Neural cell (in vitro differentiated cells): ENCODE data around the gene PRG3. TPM values are rescaled to one million over a fixed set of nuclear protein-coding genes. Genes with fewer than 3 reads are reported as not detected.

Experiments used
- H2AFZ ChIP-seq: fragments of 200-600, 300-800 bp; sonication (generic), shearing (Covaris generic); 2 replicates; pipeline ENCODE4 v1.6.0; 2014; ENCODE audit warnings: low read depth, mild to moderate bottlenecking, antibody characterized with exemption, low read length, moderate library complexity
- H3F3A ChIP-seq: fragments of 200-600 bp; shearing (Covaris generic); 2 replicates; pipeline ENCODE4 v1.6.1; 2016; ENCODE audit warnings: mild to moderate bottlenecking, moderate library complexity, mixed read lengths, antibody characterized with exemption, low read length; ENCODE audit not compliant: insufficient read depth, poor library complexity, severe bottlenecking
- H3K27ac ChIP-seq: fragments of 200-600, 300-800 bp; sonication (generic), shearing (Covaris generic); 2 replicates; pipeline ENCODE4 v1.5.1; 2014; ENCODE audit warnings: mild to moderate bottlenecking, low read length, moderate library complexity
- H3K27me3 ChIP-seq: fragments of 300-800, 200-600 bp; sonication (generic), shearing (Covaris generic); 2 replicates; pipeline ENCODE4 v1.6.0; 2014; ENCODE audit warnings: mild to moderate bottlenecking, low read depth, low read length, moderate library complexity; ENCODE audit not compliant: insufficient read depth
- H3K36me3 ChIP-seq: fragments of 300-800, 200-600 bp; sonication (generic), shearing (Covaris generic); 2 replicates; pipeline ENCODE4 v1.5.1; 2014; ENCODE audit warnings: mild to moderate bottlenecking, antibody characterized with exemption, low read length, moderate library complexity; ENCODE audit not compliant: insufficient read depth
- H3K4me2 ChIP-seq: fragments of 300-800, 200-600 bp; sonication (generic), shearing (Covaris generic); 2 replicates; pipeline ENCODE4 v1.6.0; 2014; ENCODE audit warnings: mild to moderate bottlenecking, low read length
- H3K4me3 ChIP-seq: fragments of 300-800, 200-600 bp; sonication (generic), shearing (Covaris generic); 2 replicates; pipeline ENCODE4 v1.5.1; 2014; ENCODE audit warnings: mild to moderate bottlenecking, low read length, moderate library complexity
- H3K79me2 ChIP-seq: fragments of 200-600 bp; shearing (Covaris generic); replicated peaks from 2 replicates; pipeline ENCODE4 v1.6.0; 2014; ENCODE audit warnings: mild to moderate bottlenecking, low read length, moderate library complexity; ENCODE audit not compliant: insufficient read depth
- H3K9ac ChIP-seq: fragments of 300-800, 200-600 bp; sonication (generic), shearing (Covaris generic); 2 replicates; pipeline ENCODE4 v1.6.1; 2016; ENCODE audit warnings: mild to moderate bottlenecking, low read length, mixed read lengths
- H3K9me2 ChIP-seq: fragments of 200-600 bp; shearing (Covaris generic); 2 replicates; pipeline ENCODE4 v1.6.1; 2016; ENCODE audit warnings: mild to moderate bottlenecking, low read length, mixed read lengths; ENCODE audit not compliant: insufficient read depth
- H3K9me3 ChIP-seq: fragments of 200-600, 300-800 bp; sonication (generic), shearing (Covaris generic); 2 replicates; pipeline ENCODE4 v1.6.1; 2016; ENCODE audit warnings: mild to moderate bottlenecking, mixed run types, low read length, moderate library complexity, mixed read lengths
- H4K20me1 ChIP-seq: fragments of 200-600 bp; shearing (Covaris generic); 2 replicates; pipeline ENCODE4 v1.6.1; 2016; ENCODE audit warnings: mild to moderate bottlenecking, mixed run types; ENCODE audit not compliant: insufficient read depth
- EP300 ChIP-seq: fragments of 450-650 bp; conservative IDR thresholded peaks from 2 replicates; pipeline ENCODE4 v1.6.1; 2014; ENCODE audit warnings: antibody characterized with exemption, mild to moderate bottlenecking, moderate library complexity; ENCODE audit not compliant: poor library complexity, severe bottlenecking
- EZH2 ChIP-seq: fragments of 200-600, 300-800 bp; shearing (Covaris generic), sonication (generic); IDR thresholded peaks from 2 replicates; pipeline ENCODE4 v1.6.1; 2014; ENCODE audit warnings: antibody characterized with exemption, low read length, borderline replicate concordance, mild to moderate bottlenecking; ENCODE audit not compliant: insufficient read depth, poor library complexity, severe bottlenecking
- MXI1 ChIP-seq: fragments of 450-650 bp; conservative IDR thresholded peaks from 2 replicates; pipeline ENCODE4 v1.6.1; 2014; ENCODE audit warnings: antibody characterized with exemption, mild to moderate bottlenecking; ENCODE audit not compliant: poor library complexity, severe bottlenecking
- POLR2AphosphoS5 ChIP-seq: IDR thresholded peaks from 2 replicates; pipeline ENCODE4 v1.6.1; 2012
- RAD21 ChIP-seq: fragments of 450-650 bp; conservative IDR thresholded peaks from 2 replicates; pipeline ENCODE4 v1.6.1; 2014; ENCODE audit warnings: antibody characterized with exemption, mild to moderate bottlenecking, moderate library complexity
- SMC3 ChIP-seq: fragments of 450-650 bp; conservative IDR thresholded peaks from 2 replicates; pipeline ENCODE4 v1.6.1; 2014; ENCODE audit warnings: antibody characterized with exemption, mild to moderate bottlenecking, moderate library complexity; ENCODE audit not compliant: poor library complexity
- TAF1 ChIP-seq: IDR thresholded peaks from 2 replicates; pipeline ENCODE4 v1.6.1; 2012; ENCODE audit warnings: low read depth
- polyA plus RNA-seq: library from polyadenylated mRNA; depleted of rRNA; stranded (reverse); fragments of >200 nt; gene quantifications from 2 replicates; pipeline ENCODE4 v1.2.3, GENCODE V29; 2014
- TF ChIP-seq, protein P1 (sequence below): IDR thresholded peaks from 2 replicates; pipeline ENCODE4 v1.6.1; 2012; ENCODE audit warnings: borderline replicate concordance
- TF ChIP-seq, protein P2 (sequence below): fragments of 450-650 bp; IDR thresholded peaks from 2 replicates; pipeline ENCODE4 v1.5.1; 2014; ENCODE audit warnings: antibody characterized with exemption, mild to moderate bottlenecking, moderate library complexity; ENCODE audit not compliant: poor library complexity, severe bottlenecking

The PRG3 gene
- polyA plus RNA-seq, 1 donor from 2014 or later = not detected

DNA sequence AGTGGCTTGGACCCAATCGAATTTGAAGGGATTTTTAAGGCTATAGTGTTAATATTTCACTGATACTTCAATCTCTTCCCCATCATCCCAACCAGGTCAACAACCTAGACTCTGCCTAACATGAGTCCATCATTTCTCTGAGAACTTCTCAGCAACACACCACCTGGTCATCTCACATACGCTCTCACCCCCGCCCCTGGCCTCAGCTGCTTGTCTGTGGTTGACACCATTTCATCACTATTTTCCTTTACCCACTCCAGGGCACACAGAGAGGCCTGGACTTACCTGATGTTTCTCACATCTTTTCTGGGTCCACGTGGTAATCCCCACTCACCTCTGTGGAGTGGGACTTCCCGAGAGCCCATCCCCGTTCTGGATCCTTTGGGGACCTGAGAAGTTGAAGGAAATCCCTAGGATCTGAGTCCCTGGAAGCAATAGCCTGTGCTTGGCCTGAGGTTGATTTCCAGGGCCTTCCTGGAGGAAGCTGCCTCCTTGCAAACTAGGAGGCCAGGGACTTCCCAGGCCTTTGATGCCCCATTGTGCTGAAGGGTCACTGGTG lies 39.6 kb downstream of the PRG3 start:
- Histone ChIP-seq H3K27me3 (no peaks in the 10 kb centered on the region), H3K9me2 (no peaks in the 10 kb centered on the region), H3K4me3 (no peak overlapping the region), H2AFZ (no peak overlapping the region), H3F3A (peaks cover 2% of the 10 kb centered on the region), H4K20me1 (no peaks in the 10 kb centered on the region), H3K79me2 (no peaks in the 10 kb centered on the region), H3K9me3 (no peaks in the 10 kb centered on the region), H3K4me2 (no peak overlapping the region), H3K9ac (no peak overlapping the region), H3K36me3 (no peaks in the 10 kb centered on the region), H3K27ac (no peak overlapping the region)
- no peak for TF ChIP-seq MXI1
- TF ChIP-seq, protein P1, sequence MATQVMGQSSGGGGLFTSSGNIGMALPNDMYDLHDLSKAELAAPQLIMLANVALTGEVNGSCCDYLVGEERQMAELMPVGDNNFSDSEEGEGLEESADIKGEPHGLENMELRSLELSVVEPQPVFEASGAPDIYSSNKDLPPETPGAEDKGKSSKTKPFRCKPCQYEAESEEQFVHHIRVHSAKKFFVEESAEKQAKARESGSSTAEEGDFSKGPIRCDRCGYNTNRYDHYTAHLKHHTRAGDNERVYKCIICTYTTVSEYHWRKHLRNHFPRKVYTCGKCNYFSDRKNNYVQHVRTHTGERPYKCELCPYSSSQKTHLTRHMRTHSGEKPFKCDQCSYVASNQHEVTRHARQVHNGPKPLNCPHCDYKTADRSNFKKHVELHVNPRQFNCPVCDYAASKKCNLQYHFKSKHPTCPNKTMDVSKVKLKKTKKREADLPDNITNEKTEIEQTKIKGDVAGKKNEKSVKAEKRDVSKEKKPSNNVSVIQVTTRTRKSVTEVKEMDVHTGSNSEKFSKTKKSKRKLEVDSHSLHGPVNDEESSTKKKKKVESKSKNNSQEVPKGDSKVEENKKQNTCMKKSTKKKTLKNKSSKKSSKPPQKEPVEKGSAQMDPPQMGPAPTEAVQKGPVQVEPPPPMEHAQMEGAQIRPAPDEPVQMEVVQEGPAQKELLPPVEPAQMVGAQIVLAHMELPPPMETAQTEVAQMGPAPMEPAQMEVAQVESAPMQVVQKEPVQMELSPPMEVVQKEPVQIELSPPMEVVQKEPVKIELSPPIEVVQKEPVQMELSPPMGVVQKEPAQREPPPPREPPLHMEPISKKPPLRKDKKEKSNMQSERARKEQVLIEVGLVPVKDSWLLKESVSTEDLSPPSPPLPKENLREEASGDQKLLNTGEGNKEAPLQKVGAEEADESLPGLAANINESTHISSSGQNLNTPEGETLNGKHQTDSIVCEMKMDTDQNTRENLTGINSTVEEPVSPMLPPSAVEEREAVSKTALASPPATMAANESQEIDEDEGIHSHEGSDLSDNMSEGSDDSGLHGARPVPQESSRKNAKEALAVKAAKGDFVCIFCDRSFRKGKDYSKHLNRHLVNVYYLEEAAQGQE = no peak
- TF ChIP-seq, protein P2, sequence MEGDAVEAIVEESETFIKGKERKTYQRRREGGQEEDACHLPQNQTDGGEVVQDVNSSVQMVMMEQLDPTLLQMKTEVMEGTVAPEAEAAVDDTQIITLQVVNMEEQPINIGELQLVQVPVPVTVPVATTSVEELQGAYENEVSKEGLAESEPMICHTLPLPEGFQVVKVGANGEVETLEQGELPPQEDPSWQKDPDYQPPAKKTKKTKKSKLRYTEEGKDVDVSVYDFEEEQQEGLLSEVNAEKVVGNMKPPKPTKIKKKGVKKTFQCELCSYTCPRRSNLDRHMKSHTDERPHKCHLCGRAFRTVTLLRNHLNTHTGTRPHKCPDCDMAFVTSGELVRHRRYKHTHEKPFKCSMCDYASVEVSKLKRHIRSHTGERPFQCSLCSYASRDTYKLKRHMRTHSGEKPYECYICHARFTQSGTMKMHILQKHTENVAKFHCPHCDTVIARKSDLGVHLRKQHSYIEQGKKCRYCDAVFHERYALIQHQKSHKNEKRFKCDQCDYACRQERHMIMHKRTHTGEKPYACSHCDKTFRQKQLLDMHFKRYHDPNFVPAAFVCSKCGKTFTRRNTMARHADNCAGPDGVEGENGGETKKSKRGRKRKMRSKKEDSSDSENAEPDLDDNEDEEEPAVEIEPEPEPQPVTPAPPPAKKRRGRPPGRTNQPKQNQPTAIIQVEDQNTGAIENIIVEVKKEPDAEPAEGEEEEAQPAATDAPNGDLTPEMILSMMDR = no peak
- no peak for TF ChIP-seq EP300
- TF ChIP-seq TAF1 = no peak
- TF ChIP-seq POLR2AphosphoS5 = no peak
- TF ChIP-seq SMC3 = no peak
- TF ChIP-seq RAD21 = no peak
- TF ChIP-seq EZH2 = no peak

DNA sequence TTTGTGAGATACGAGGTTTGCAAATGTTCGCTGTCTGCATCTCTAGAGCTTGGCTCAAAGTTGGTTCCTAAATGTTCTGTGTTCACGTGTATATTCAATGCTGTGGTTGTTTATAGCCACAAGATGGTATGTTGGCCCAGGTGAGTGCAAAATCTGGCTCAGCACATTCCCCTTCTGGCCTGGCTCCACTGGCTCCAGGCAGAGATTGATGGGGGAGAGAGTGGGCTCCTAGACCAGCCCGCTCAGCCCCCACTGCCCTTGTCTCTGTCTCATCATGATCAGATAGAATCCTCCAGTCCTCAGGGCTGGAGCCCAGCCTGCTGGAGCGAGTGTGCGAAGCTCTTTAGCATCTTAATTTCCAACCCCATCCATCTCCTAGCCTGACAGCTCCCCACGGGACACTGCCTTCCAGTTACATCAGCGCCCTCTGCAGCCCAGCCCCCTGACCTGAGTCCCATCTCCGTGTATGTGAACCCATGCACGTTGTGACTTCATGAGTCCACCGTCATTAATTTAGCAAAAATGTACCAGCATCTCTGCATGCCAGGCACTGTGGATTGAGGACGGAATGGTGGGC lies 40.8 kb downstream of the PRG3 start:
- H3K9me3 ChIP-seq = no peaks in the 10 kb centered on the region
- no peaks in the 10 kb centered on the region for H3K9me2 ChIP-seq
- H3K36me3 ChIP-seq = no peaks in the 10 kb centered on the region
- H3K27ac ChIP-seq = no peak overlapping the region
- H3K27me3 ChIP-seq = no peaks in the 10 kb centered on the region
- no peak overlapping the region for H3K4me2 ChIP-seq
- H3K9ac ChIP-seq = peak overlapping the region; percentile 23
- H4K20me1 ChIP-seq = no peaks in the 10 kb centered on the region
- H3K4me3 ChIP-seq = peak overlapping the region; percentile 28
- no peaks in the 10 kb centered on the region for H3K79me2 ChIP-seq
- TF ChIP-seq, protein P2 = peak; percentile 50
- peak; percentile 13 for TF ChIP-seq SMC3
- no peak for TF ChIP-seq POLR2AphosphoS5
- H3F3A ChIP-seq = peaks cover 4% of the 10 kb centered on the region
- H2AFZ ChIP-seq = no peak overlapping the region
